Activated T-cell treated with anti-CD3 and anti-CD28 coated beads for 1 hour (primary cell): ENCODE results near the gene STK35.

Source experiments
- DNase-seq: peaks from one replicate; pipeline ENCODE4 v3.0.0-alpha.2; 2020; ENCODE audit warnings: low read depth

STK35 gene

DNA sequence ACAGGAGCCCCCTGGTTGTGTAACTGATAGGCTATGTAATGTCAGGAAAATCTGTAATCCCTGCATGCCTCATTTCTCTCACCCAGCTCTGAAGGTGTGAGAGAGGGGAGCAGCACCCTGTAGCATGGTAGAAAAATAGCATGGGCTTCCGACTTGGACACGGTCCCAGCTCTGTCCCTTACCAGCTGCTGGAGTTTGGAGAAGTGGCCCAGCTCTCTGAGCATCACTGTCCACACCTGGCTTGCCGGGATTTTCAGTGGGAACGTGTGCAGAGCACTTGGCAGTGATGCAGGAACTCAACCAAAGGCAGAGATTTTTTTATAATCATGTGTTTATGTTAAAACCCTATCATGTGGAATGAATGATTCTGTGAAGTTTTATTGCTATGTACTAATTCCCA lies 34.6 kb downstream of the STK35 start:
- no peak for DNase-seq

DNA sequence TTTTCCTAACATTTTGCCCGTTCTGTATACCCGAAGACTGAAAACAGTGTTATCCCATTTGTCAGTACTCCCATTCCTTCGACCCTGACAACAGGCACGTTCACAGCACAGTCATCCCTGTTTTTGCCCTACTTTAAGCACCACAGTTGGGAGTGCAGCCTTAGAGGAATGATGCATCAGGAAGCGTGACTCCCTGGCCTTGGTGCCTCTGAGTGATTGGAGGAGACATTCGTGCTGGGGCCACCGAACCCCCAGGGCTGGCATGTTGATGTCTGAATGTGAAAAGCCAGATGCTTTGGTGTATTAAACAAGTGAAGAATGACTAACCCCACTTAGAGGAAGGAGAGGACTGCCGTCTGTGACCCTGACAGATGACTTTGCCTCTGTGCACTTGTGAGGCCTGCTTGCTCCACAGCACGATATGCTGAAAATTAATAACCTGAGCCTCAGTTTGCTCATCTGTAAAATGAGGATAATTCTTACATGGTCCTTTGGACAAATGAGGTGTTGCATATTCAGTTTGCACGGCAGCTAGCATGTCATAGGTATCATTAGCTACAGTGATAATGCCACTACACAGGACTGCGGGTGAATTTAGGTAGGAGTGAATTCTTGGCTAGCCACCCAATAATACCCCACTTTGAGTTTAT lies 36.0 kb downstream of the STK35 start:
- DNase-seq = no peak

DNA sequence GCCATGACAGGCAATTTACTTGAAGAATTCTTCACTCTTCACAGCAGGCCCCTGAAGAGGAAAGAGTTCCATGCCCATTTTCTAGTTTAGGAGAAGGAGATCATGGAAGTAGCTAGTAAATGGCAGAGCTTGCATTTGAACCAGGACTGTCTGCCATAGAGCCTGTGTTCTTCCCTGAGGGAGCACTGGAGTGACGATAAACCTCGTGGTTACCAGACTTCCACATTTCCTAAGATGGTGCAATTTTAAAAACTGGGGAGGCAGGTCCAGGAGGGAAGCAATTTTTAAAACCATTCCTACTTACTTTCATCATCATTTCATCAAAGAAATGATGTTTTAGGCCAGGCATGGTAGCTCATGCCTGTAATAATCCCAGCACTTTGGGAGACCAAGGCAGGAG lies 36.8 kb downstream of the STK35 start:
- no peak for DNase-seq

DNA sequence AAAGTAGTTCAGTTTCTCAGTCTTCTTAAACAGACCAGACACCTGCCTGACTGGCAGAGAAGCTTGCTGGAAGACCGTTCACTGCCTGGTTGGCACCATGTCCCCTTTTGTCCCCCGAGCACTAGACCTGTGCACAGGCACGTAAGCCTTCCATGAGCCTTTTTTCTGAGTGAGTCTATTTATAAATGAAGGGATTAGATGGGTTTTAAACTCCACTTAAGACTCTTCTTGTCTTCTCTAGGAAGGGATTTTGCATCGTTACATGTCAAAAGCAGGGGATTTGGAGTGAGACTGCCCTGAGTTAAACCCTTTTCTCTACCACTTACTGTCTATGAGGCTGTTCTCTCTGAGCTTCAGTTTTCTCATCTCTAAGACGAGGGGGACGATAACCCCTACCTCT lies 37.6 kb downstream of the STK35 start:
- DNase-seq = no peak

DNA sequence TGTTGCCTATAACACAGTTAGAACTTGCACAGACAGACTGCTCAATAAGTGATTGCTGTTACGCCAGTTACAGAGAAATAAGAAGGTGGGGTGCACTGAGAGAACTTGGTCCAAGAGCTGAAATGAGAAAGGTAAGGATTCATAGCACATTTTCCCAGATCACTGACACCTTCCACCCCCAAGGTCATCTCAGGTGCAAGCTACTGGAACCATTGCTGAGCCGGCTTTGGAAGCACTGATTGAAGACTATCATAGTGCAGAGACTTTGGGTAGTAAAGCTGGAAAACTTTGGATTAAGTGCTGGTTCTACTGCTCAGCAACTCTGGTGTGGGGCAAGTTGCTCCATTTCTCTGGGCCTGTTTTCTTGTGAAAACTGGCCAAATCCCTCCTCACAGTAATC lies 38.1 kb downstream of the STK35 start:
- DNase-seq = no peak

DNA sequence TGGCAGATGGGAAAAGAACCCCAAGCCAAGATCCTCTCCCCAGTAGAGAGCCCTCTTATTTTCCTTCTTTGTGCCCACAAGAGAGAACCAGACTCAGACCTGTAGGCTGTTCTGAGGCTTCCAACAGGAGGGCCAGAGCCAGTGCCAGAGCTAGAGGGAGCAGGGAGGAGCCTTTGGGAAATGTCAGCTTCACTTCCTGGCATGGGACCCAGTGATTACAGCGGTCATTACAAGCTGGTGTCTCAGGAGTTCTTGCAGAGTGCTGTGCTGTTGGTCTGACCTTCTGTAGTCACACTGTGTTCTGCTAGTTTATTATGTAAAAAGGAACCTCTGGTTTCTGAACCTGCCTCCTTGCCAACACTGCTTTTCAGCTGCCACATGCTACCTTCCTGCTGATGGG lies 38.9 kb downstream of the STK35 start:
- no peak for DNase-seq

DNA sequence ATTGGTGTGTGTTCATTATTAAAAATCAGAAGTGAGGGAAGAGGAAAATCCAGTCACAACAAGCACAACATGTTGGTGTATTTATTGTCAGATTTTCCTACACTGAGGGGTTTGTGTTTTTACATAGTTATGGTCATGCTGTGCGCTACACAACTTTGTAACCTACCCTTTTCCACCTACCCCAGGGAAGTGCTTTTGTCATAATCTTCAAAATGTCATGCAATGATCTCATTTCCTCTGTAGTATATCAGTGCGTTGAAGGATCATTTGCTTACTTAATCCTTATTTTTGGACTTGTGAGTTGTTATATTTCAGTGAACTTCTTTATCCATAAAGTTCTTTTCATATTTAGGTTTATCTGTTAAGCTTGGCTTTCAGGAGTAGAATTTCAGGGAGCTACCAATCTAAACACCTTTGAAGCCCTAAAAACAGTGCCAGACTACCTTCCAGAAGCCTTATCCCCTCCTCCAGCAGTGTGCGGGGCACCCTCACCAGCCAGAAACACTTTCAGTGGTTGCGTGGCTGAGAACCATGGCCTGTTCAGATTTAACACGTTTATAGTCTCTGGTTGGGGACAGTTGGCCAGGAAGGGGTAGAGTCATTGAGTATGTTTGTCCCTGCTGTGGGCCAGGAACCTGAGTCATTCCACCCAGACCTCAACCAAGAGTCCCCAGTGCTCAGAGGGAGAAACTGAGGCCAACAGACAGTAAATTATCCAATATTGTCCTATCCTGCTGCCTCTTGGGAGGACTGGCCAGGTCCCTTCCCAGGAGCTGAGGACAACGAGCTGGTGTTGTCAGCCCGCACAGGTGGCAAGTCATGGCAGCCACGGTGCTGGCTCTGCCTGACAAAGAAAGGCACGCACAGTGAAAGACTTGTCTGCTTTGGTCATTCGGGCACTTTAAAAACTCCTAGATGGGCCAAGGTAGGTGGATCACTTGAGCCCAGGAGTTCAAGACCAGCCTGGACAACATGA lies 40.3 kb downstream of the STK35 start:
- DNase-seq = no peak

DNA sequence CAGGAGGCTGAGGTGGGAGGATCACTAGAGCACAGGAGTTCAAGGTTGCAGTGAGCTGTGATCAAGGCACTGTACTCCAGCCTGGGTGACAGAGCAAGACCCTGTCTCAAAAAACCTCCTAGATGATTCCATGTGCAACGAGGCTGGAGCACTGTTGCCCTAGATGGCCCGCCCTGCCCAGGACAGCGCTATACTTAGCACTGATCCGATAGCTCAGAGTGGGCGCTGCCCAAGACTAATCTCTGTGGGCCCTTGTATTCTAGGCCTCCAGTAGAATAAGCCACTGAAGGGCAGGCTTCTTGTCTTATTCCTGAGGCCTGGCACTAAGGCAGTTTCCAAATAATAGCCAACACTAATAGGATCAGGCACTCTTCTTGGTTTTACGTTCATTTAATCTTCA lies 41.0 kb downstream of the STK35 start:
- DNase-seq = no peak

DNA sequence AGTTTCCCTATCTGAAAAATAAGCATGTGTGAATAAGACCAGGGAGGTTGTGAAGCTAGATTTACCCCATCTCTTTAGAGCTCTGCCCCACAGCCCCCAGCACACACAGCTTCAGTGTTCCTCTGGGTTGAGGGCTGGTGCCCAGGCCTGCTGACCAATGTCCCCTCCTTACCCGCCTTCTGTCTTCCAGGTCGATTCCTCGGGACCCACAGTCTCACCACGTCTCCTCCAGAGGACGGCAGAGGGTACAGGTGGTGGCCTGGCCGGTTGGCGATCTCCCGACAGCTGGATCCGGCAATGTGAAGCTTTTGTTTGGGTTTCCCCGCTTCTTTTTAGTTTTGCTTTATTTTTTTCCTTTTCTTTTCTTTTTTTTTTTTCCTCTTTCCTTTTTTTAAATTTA lies 42.0 kb downstream of the STK35 start:
- no peak for DNase-seq

DNA sequence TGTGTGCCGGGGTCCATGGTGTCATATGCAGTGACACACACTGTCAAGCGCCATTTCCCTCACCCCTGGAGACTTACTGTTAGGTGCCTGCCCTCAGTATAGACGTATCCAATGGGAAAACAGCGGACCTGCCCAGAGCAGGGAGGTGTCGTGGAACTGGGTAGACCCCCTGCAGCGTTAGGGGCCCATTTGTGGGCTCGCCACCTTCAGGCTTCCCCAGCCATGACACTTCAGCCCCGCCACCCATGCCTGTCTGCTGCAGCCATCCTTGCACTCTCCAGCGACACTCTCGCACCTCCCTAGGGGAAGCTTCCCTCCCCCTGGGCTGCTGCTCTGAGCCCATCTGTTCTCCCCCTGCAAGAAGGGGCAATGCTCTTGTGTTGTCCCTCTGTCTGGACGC lies 43.2 kb downstream of the STK35 start:
- no peak for DNase-seq

DNA sequence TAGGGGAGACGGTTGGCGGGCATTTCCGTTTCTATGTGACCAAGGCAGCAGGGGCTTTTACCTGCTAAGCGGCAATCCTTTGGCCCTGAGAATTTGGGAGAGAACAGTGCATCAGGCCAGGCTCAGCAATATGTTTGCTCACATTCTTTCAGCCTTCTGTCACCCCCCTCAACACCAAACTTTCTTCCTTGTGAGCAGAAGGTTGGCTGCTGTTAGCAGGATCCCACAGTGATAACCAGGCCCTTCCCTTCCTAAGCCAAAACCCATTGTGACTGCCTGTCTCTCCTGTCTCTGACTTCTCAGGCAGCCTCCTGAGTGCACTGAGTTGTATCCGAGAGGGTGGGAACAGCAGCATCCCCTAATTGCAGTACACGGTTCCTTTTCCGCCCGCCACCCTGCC lies 43.7 kb downstream of the STK35 start:
- DNase-seq = no peak

DNA sequence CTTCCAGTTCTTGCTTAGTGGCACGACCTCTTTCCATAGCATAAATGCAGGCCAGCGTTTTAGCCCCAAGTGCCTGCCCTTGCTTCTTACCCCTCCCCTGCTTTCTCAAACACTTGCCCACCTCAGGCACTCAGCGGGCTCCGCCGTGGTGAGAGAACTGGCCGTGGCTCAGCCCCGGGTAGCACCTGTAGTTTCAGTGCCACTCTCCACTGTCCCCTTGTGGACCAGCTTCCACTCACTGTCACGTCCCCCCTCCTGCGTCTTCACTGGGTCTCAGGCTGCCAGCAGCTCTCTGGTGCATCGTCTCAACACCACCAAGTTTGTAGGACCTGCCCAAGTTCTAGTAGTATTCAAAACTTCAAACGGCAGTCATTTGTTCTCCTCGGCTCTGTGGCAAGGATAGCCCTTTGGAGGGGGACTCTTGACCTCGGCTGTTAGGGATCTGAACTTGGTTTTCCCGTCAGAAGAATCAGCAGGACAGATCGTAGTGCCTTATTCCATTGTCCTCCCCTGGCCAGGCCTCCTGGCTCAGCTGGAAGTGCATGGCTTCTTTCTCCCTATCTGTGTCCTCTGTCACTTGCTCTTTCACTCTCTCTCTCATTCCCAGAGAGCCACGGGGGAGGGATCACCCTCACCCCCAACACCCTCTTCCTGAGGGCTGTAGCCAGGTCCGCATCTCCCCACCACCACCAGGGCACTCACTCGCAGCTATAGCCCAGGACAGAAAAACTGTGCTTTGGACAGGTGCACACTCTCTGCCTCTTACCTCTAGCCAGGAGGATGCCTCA lies 44.6 kb downstream of the STK35 start:
- no peak for DNase-seq

DNA sequence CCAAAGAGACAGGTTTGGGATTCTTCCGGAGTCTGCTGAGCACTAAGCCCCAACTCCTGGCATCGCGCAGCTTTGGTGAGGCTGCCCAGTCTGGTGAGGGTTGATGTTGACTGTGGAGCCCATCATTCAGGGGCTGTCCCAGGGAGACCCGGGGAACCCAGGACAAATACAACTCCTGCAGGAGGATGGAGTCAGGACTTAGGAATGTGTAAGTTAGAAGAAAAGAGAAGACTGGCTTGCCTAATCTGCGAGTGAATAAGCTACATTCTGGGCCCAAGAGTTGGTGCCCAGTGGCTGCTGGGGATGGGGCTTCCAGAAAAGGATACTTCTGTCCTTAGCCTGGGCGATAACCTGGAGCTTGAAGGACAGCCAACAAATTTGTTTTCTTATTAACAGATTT lies 47.9 kb downstream of the STK35 start:
- DNase-seq = no peak

DNA sequence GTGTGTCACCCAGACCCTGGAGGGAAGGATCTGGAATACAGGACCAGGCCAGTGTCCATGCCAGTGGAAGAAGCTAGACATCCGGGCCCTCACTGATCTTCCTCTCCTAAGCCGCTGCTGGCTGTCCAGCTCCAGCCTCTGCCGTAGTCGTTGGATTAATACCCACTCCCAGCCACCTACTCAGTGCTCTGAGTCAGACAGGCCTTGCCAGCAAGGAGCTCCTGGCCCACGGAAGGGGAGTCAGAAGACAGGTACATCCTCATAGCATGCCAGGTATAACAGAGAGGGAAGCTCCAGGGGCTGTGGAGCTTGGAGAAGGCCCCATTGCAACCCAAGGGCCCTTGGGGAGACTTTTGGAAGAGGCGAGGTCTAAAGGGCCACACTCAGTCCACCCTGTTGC lies 49.0 kb downstream of the STK35 start:
- DNase-seq = no peak

DNA sequence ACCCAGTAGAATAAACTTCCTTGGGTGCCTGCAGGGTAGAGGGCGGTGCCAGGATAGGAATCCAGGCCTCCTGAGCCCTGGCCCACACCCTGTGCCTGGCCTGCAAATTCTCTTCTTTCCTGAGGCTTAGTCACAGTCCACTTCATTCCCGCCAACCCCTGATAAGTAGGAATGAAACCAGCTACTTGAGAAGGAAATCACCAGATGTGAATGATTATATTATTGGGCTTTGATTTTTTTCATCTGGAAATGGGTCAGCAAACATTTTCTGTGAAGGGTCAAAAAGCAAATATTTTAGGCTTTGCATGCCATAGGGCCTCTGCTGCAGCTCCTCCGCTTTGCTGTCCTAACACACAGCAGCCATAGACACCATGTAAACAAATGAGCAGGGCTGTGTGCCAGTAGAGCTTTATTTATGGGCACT lies 50.2 kb downstream of the STK35 start:
- DNase-seq = no peak

DNA sequence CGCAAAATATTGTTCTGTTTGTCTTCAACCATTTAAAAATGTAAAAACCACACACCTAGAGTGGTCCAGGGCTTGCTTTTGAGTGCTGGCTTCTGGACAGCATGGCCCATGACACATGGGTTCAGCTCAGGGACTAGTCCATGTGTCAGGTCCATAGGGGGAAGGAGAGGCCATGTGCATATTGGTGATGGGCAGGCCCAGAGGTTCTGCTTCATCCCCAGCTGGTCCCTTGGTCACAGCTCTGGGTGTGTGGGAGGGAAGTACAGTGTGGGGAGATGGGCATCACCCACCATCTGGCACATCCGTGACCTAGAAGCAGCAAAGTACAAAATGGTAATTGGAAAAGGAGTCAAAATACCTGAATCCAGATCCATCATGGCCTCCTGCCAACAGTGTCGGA lies 50.7 kb downstream of the STK35 start:
- no peak for DNase-seq

DNA sequence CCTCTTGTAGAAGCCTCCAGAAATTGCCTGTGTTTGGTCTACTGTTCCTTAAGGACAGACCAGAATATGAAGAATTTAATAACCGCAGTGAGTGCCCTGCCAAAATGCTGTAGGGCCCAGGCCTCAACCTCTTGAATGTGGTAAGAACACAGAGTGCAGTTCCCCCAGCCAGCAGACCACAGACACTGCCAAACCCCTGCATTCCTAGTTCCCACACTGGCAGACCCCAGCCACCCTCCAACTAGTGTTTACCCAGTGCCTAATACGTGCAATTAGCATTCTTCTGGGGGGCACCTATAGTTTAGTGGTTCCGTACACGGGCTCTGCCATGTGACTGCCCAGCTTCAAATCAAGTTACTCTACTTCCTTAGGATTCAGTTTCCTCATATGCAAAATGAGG lies 51.7 kb downstream of the STK35 start:
- no peak for DNase-seq

DNA sequence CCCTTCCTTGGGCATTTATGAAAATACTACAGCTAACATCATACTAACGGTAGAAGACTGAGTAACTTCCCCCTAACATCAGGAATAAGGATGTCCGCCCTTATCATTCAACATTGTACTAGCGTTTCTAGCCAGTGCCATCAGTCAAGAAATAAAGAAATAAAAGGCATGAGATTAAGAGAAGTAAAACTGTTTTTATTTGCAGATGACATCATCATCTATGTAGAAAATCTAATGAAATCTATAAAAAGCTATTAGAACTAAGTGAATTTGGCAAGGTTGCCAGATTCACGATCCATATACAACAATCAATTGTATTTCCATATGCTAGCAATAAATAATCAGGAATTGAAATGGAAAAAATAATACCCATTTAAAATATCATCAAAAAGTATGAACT lies 54.6 kb downstream of the STK35 start:
- DNase-seq = no peak

DNA sequence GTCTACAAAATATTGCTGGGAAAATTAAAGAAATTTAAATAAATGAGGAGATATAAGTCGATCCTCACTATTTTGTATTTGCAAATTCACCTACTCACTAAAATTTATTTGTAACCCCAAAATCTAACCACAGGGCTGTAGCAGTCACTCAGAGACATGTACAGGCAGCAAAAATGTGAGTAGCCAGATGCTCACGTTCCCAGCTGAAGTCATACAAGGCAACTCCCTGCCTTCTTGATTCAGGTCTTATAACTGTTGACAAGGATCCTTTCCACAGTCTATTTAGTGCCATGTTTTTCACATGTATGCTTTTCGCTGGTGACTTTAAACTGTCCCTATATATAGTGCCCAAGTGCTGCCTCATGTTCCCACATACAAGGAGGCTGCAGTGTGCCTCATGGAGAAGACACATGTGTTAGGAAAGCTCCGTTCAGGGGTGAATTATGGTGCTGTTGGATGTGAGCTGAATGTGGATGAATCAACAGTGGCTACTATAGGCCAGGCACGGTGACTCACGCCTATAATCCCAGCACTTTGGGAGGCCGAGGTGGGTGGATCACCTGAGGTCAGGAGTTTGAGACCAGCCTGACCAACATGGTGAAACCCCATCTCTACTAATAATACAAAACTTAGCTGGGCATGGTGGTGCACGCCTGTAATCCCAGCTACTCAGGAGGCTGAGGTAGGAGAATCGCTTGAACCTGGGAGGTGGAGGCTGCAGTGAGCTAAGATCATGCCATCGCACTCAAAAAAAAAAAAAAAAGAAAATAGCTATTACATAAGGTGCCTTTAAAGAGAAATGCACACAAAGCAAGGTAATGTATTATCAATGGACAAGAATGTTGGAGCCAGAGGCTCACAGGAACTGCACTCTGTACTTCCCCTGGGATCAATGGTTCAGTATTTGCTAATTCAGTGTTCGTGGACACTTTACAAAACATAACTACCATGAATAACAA lies 55.3 kb downstream of the STK35 start:
- no peak for DNase-seq

DNA sequence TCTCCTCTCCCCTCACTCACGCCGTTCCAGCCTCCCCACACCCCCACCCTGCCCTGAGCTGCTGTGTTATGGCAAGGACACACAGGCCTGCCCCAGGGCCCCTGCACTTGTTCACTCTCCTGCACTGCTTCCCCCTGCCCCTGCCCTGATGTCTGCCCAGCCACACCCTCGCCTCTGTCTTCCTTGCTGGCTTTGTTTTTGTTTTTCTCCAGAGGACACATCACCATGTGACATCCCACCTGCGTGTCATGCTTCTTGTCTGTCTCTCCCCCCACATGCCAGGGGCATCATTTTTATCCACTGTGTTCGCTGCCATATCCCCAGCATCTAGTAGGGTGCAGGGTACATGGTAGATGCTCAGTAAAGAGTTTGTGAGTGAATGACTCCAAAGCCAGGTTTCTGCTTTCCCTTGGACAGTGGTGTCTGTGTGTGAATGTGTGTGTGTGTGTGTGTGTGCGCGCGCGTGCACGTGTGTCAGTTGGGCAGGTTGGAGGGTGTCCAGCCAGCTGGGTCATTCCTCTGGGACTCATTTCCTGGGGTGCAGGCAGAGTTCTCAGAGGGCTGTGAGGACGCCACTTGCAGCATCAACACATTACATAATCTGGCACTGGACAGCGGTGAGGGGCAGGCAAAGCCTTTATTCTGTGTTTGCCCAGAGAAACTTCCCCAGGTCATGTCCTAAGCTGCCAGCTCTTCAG lies 60.6 kb downstream of the STK35 start:
- no peak for DNase-seq

DNA sequence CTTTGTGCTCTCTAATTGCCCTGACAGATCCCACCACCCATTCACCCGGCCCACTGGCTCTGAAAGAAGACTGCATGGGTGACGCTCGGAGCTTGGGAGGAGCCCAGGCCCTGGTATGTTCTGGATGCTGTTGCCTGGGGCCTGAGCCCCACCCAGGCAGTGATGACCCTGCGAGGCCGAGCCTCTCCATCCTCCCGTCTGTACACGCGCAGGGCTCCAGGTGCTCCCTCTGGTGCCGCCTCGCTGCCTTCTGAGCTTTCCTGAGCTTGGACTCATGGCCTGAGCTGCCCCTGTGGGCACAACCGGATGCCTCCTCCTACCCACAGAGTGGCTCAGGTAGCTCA lies 61.2 kb downstream of the STK35 start:
- DNase-seq = no peak
